ENCODE results near the gene GDF7.

The GDF7 gene

GRCh38 chr2:20654535-20654813, 12.5 kb upstream of the GDF7 start:
- TF ChIP-seq EGR1 (IDR thresholded peaks at IDR 0.05) (no peak), TCF12 (IDR thresholded peaks at IDR 0.05; ENCODE audit: low read depth) (no peak), NFIC (IDR thresholded peaks at IDR 0.05) (no peak), TAF1 (IDR thresholded peaks at IDR 0.05; ENCODE audit: low read depth) (no peak)

GRCh38 chr2:20656561-20656960, 10.4 kb upstream of the GDF7 start:
- no peak for TF ChIP-seq ZBTB7A (IDR thresholded peaks at IDR 0.05; ENCODE audit: low read depth)
- no peak for TF ChIP-seq TCF12 (IDR thresholded peaks at IDR 0.05; ENCODE audit: low read depth)

- TF ChIP-seq CEBPB (IDR thresholded peaks at IDR 0.05) (no peak), ZBTB7A (IDR thresholded peaks at IDR 0.05; ENCODE audit: low read depth) (no peak), YY1 (IDR thresholded peaks at IDR 0.05; ENCODE audit: low read depth) (no peak), NFIC (IDR thresholded peaks at IDR 0.05) (no peak), FOXM1 (IDR thresholded peaks at IDR 0.05; ENCODE audit: borderline replicate concordance, low read depth) (no peak), TAF1 (IDR thresholded peaks at IDR 0.05; ENCODE audit: low read depth) (no peak), CREB1 (IDR thresholded peaks at IDR 0.05; ENCODE audit: low read depth) (no peak), TEAD4 (IDR thresholded peaks at IDR 0.05) (no peak)
- TF ChIP-seq, protein P1, sequence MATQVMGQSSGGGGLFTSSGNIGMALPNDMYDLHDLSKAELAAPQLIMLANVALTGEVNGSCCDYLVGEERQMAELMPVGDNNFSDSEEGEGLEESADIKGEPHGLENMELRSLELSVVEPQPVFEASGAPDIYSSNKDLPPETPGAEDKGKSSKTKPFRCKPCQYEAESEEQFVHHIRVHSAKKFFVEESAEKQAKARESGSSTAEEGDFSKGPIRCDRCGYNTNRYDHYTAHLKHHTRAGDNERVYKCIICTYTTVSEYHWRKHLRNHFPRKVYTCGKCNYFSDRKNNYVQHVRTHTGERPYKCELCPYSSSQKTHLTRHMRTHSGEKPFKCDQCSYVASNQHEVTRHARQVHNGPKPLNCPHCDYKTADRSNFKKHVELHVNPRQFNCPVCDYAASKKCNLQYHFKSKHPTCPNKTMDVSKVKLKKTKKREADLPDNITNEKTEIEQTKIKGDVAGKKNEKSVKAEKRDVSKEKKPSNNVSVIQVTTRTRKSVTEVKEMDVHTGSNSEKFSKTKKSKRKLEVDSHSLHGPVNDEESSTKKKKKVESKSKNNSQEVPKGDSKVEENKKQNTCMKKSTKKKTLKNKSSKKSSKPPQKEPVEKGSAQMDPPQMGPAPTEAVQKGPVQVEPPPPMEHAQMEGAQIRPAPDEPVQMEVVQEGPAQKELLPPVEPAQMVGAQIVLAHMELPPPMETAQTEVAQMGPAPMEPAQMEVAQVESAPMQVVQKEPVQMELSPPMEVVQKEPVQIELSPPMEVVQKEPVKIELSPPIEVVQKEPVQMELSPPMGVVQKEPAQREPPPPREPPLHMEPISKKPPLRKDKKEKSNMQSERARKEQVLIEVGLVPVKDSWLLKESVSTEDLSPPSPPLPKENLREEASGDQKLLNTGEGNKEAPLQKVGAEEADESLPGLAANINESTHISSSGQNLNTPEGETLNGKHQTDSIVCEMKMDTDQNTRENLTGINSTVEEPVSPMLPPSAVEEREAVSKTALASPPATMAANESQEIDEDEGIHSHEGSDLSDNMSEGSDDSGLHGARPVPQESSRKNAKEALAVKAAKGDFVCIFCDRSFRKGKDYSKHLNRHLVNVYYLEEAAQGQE (IDR thresholded peaks at IDR 0.05; ENCODE audit: low read depth) = no peak
Measured at GRCh38 chr2:20657522-20658235, 9.3 kb upstream of the GDF7 start.

- TF ChIP-seq EP300 (IDR thresholded peaks at IDR 0.05; ENCODE audit: borderline replicate concordance) (no peak), NFIC (IDR thresholded peaks at IDR 0.05) (no peak), CREB1 (IDR thresholded peaks at IDR 0.05; ENCODE audit: low read depth) (no peak), MAX (IDR thresholded peaks at IDR 0.05) (no peak), TCF12 (IDR thresholded peaks at IDR 0.05; ENCODE audit: low read depth) (no peak), RAD21 (IDR thresholded peaks at IDR 0.05; ENCODE audit: low read depth) (no peak), FOXM1 (IDR thresholded peaks at IDR 0.05; ENCODE audit: borderline replicate concordance, low read depth) (no peak), CEBPB (IDR thresholded peaks at IDR 0.05) (no peak), EGR1 (IDR thresholded peaks at IDR 0.05) (no peak), ZBTB7A (IDR thresholded peaks at IDR 0.05; ENCODE audit: low read depth) (no peak), YY1 (IDR thresholded peaks at IDR 0.05; ENCODE audit: low read depth) (no peak)
- TF ChIP-seq, protein P2, sequence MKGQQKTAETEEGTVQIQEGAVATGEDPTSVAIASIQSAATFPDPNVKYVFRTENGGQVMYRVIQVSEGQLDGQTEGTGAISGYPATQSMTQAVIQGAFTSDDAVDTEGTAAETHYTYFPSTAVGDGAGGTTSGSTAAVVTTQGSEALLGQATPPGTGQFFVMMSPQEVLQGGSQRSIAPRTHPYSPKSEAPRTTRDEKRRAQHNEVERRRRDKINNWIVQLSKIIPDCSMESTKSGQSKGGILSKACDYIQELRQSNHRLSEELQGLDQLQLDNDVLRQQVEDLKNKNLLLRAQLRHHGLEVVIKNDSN (IDR thresholded peaks at IDR 0.05) = no peak
- TF ChIP-seq, protein P1 (IDR thresholded peaks at IDR 0.05; ENCODE audit: low read depth) = no peak
Measured at GRCh38 chr2:20660506-20661420, 6.2 kb upstream of the GDF7 start.

DNA sequence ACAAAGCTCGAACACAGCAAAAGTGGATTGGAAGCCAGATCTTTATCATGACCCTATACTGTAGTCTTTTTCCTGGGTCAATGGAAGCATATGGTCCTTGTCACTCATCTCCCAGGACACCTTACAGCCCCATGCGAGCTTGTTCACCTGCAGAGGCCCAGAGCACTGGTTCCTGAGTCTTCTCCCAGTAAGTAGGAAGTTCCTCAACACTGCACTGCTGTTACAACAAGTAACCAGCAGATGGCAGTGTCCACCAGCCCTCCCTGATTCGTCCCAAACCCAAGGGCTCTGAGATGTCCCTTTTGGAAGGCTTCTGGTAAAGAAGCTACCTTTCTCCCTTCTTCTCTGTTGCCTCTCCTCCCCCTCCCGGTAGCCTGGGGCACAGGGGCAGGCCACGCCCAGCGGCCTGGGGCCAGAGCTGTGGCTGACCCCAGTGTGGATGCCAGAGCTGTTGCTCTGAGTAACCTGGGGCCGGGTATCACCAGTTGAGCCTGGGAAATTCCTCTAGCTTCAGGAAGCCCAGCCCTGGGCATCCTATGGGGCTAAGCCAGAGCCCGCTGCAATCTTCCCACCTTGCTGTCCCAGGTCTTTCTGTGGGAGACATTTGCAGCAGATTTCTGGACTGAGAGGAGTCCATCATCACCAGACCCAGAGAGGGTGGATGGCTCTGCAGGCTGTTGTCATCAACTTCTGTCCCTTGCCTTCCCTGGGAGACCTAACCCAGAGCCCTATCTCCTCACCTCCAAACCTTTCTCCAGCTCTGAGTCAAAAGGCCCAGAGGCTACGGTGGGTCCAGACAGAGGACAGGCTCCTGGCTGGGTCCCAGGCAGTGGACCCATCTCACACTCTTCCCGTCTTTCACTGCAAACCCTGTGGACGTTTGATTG, 5.3 kb upstream of the GDF7 start:
- TF ChIP-seq CEBPB (IDR thresholded peaks at IDR 0.05) = no peak
- no peak for TF ChIP-seq YY1 (IDR thresholded peaks at IDR 0.05; ENCODE audit: low read depth)
- TF ChIP-seq, protein P1 (IDR thresholded peaks at IDR 0.05; ENCODE audit: low read depth) = no peak
- TF ChIP-seq EGR1 (IDR thresholded peaks at IDR 0.05) = no peak
- TF ChIP-seq RAD21 (IDR thresholded peaks at IDR 0.05; ENCODE audit: low read depth) = peak; percentile 96

Data from Ishikawa (cell line).